Lung (tissue), 12 donors: ENCODE results near the gene ENAM. TPM values are rescaled to one million over a fixed set of nuclear protein-coding genes. Genes with fewer than 3 reads are reported as not detected.

Experiments used
- ATAC-seq: fragments of 200-7000 bp; cut with Tn5 transposase; one replicate; pipeline ENCODE4 v1.9.1; 2020; ENCODE audit warnings: moderate number of reproducible peaks; ENCODE audit not compliant: insufficient read depth, low FRiP score
- DNase-seq, 3 donors: peaks; one replicate each; pipeline ENCODE4 v3.0.0-alpha.2; 2013 to 2017
- H3K27ac ChIP-seq, 2 donors: one replicate each; pipeline ENCODE4 v1.5.1; 2013; ENCODE audit warnings: mild to moderate bottlenecking in 2 of 2, moderate library complexity in 2 of 2, control low read depth in 1 of 2, inconsistent platforms in 1 of 2, low read depth in 1 of 2, low read length in 1 of 2
- H3K27me3 ChIP-seq, 3 donors: one replicate each; pipeline ENCODE4 v1.5.1; 2013; ENCODE audit warnings: low read length in 2 of 3; ENCODE audit not compliant: control insufficient read depth in 3 of 3, insufficient read depth in 3 of 3
- H3K36me3 ChIP-seq, 4 donors: one replicate each; pipeline ENCODE4 v1.5.1; 2013; ENCODE audit warnings: low read length in 4 of 4, mild to moderate bottlenecking in 1 of 4, moderate library complexity in 1 of 4; ENCODE audit not compliant: control insufficient read depth in 4 of 4, insufficient read depth in 4 of 4
- H3K4me1 ChIP-seq, 5 donors: one replicate each; pipeline ENCODE4 v1.5.1; 2013; ENCODE audit warnings: low read length in 5 of 5, mild to moderate bottlenecking in 2 of 5, moderate library complexity in 1 of 5; ENCODE audit not compliant: control insufficient read depth in 5 of 5, insufficient read depth in 5 of 5
- H3K4me3 ChIP-seq: one replicate; pipeline ENCODE4 v1.5.1; 2013; ENCODE audit warnings: mild to moderate bottlenecking, control low read depth, moderate library complexity
- H3K9ac ChIP-seq, 2 donors: one replicate each; pipeline ENCODE4 v1.5.1; 2013; ENCODE audit warnings: low read length in 2 of 2, control low read depth in 1 of 2; ENCODE audit not compliant: insufficient read depth in 1 of 2
- H3K9me3 ChIP-seq, 4 donors: one replicate each; pipeline ENCODE4 v1.5.1; 2013; ENCODE audit warnings: low read length in 3 of 4, mild to moderate bottlenecking in 1 of 4, moderate library complexity in 1 of 4; ENCODE audit not compliant: control insufficient read depth in 4 of 4, insufficient read depth in 3 of 4
- WGBS, 2 donors: extraction: QIAGEN DNeasy Blood & Tissue Kit; methylation state at CpG; one replicate each; pipeline ENCODE4 v1.1.7; 2013; 5-methylcytosine and 5-hydroxymethylcytosine counted together
- polyA plus RNA-seq, 2 donors: library from polyadenylated mRNA; stranded (reverse); fragments of 200-250 nt; gene quantifications; one replicate each; pipeline ENCODE4 v1.2.1, GENCODE V29; 2013
- total RNA-seq, 2 donors: library from RNA; depleted of rRNA in 1 of 2; stranded (reverse); fragments of >200 nt in 1 of 2; gene quantifications; one replicate each; pipeline ENCODE4 v1.2.1, GENCODE V29; 2014 to 2021
- TF ChIP-seq, protein P1 (sequence below): IDR thresholded peaks from 2 replicates; pipeline ENCODE4 v1.5.1; 2012; ENCODE audit warnings: mild to moderate bottlenecking; ENCODE audit errors: control extremely low read depth, extremely low read depth
- donor health status: control.
- donor health status: control.
- donor health status: Bipolar disorder and iron deficiency.
- donor health status: healthy.
- donor health status: DM: yes; HTN: yes; CAD: no.

The ENAM gene
- total and polyA plus RNA-seq, 4 donors: 0.06 to 0.28 (median 0.09) TPM

DNA sequence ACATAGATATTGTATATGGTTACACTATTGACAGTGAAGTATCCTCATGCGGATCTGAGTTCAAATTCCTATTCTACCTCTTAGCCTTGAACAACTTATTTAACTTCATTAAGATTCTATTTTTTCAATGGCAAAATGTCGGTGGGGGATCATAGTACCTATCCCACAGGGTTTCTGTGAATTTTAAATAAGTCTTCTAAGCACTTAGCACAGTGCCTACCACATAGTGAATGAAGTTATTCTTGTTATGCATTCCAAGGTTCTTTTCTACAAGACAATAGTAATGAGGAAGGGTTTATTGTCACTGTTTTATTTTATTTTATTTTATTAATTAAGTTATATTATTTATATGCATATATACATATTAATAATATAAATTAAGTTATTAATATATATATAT lies 8.8 kb upstream of the ENAM start:
- no peak for DNase-seq
- Histone ChIP-seq H3K36me3 (no peaks in the 10 kb centered on the region), H3K9me3 (no peaks in the 10 kb centered on the region), H3K27me3 (no peaks in the 10 kb centered on the region), H3K4me1 (peaks cover 0 to 8% (median 0%) of the 10 kb centered on the region in 5 donors), H3K27ac (no peak overlapping the region), H3K4me3 (no peak overlapping the region), H3K9ac (no peak overlapping the region)
- no peak for ATAC-seq
- 94 to 95% methylated on average over 2 of the region's 2 CpGs for WGBS, 2 donors
- TF ChIP-seq, protein P1, sequence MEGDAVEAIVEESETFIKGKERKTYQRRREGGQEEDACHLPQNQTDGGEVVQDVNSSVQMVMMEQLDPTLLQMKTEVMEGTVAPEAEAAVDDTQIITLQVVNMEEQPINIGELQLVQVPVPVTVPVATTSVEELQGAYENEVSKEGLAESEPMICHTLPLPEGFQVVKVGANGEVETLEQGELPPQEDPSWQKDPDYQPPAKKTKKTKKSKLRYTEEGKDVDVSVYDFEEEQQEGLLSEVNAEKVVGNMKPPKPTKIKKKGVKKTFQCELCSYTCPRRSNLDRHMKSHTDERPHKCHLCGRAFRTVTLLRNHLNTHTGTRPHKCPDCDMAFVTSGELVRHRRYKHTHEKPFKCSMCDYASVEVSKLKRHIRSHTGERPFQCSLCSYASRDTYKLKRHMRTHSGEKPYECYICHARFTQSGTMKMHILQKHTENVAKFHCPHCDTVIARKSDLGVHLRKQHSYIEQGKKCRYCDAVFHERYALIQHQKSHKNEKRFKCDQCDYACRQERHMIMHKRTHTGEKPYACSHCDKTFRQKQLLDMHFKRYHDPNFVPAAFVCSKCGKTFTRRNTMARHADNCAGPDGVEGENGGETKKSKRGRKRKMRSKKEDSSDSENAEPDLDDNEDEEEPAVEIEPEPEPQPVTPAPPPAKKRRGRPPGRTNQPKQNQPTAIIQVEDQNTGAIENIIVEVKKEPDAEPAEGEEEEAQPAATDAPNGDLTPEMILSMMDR: no peak

DNA sequence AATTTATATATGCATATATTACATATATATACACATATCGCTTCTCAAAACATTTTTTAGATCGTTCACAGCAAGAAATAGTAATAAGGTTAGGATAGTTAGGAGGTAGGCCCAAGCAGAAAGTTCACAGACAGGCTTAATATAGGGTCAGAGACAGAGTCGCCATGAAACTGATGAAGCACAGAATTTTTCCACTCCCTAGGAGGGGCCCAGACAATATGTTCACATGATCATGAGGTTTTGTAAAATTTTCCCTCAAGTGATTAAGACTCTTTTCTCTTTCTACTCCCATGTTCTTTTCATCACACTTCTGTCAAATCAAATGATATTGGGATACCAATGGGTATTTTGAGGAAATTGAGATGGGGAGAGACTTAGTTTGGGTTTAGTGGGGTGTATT lies 5.2 kb upstream of the ENAM start:
- 97 to 99% methylated on average over 3 of the region's 3 CpGs for WGBS, 2 donors
- Histone ChIP-seq H3K36me3 (no peaks in the 10 kb centered on the region), H3K9ac (no peak overlapping the region), H3K4me3 (no peak overlapping the region), H3K27ac (no peak overlapping the region), H3K9me3 (no peaks in the 10 kb centered on the region), H3K27me3 (no peaks in the 10 kb centered on the region), H3K4me1 (no peaks in the 10 kb centered on the region)
- DNase-seq (no peak), ATAC-seq (no peak)
- TF ChIP-seq, protein P1: no peak

- H3K9me3 ChIP-seq: no peaks in the 10 kb centered on the region
- no peaks in the 10 kb centered on the region for H3K36me3 ChIP-seq
- no peak overlapping the region for H3K27ac ChIP-seq
- H3K9ac ChIP-seq: no peak overlapping the region
- TF ChIP-seq, protein P1: no peak
- WGBS, 2 donors: 50 to 71% methylated on average over 1 of the region's 1 CpG
- H3K4me3 ChIP-seq: no peak overlapping the region
- DNase-seq (no peak), ATAC-seq (no peak)
- H3K27me3 ChIP-seq: no peaks in the 10 kb centered on the region
- H3K4me1 ChIP-seq: no peaks in the 10 kb centered on the region
Measured at GRCh38 chr4:70624226-70624793, 4.2 kb upstream of the ENAM start.

DNA sequence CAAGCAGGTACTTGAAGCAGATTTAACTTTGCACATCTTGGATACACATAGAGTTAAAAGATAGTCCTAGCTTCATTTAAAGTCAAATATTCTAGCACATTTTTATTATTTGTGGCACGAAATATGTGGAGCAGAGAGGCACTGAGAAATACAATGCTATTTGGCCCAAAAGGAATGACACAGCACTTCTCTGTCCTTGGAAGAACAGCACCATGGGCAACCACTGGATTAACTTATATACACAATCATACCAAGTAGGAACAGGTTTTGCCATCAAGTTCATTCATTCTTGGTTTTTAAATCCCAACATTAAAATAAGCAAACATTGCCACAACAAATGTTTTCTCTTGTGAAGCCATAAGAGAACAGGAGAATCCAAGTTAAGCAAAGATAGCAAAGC lies 924 bp upstream of the ENAM start:
- DNase-seq (no peak), ATAC-seq (no peak)
- no peak overlapping the region for H3K27ac ChIP-seq
- H3K9me3 ChIP-seq: no peaks in the 10 kb centered on the region
- H3K9ac ChIP-seq: no peak overlapping the region
- no peaks in the 10 kb centered on the region for H3K27me3 ChIP-seq
- TF ChIP-seq, protein P1: no peak
- H3K36me3 ChIP-seq: no peaks in the 10 kb centered on the region
- no peaks in the 10 kb centered on the region for H3K4me1 ChIP-seq
- no peak overlapping the region for H3K4me3 ChIP-seq
- WGBS, 2 donors: 83 to 85% methylated on average over 1 of the region's 1 CpG
